A549 (cell line): Measurements from ENCODE around the gene FBF1.

Experiments
- CHD2 ChIP-seq: fragments of 150-350 bp; IDR thresholded peaks from 2 replicates; pipeline ENCODE4 v1.6.1; 2014; ENCODE audit warnings: low read length; ENCODE audit not compliant: partially characterized antibody
- JUNB ChIP-seq: fragments of >200 bp; sonication (Bioruptor Twin); formaldehyde crosslinking; IDR thresholded peaks from 2 replicates; pipeline ENCODE4 v1.6.1; 2016
- TFCP2L1 ChIP-seq: fragments of 250-450 bp; sonication (Bioruptor Pico); IDR thresholded peaks from 2 replicates; pipeline ENCODE4 v1.5.0; 2021; ENCODE audit warnings: mild to moderate bottlenecking
- TF ChIP-seq, protein P1 (sequence below): fragments of >200 bp; sonication (Bioruptor Twin); formaldehyde crosslinking; IDR thresholded peaks from 3 replicates; pipeline ENCODE4 v1.5.1; 2016

DNA sequence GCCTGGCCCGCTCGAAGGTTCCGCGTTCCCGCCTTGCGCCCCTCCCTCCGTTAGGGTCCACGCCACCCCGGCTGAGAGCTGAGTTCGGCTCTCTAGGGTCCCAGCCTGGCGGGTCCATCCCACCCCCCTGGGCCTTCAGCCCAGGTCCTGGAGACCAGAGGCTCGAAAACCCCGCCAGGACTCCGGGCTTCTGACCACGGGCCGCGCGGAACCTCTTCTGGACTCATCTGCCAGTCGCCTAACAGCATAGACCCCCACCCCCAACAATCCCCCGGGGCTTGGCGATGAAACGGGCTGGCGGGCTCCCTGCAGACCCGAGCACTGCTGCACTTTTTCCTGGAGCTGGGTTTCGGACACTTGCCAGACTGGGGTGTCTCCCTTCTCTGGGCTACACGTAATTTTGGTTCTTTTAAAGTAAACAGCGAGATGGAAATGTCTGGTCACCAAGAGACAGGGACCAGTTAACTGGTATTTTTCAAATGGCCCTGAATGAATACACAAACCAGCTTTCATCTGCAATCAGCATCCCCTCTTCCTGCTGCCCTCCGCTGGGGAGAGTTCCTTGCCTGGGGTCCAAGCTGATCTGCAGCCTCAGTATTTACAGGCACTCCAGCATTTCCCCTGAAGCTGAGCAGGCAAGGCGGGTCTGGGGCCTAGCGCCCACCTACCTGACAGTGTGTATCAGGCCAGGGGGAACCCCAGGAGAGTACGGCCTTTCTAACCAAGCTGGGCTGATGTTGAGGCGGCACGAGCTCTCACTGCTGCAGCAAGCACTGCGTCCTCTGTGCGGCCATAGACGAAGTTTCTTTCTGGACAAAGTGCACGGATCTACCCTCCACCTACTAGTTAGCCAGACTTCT, 43.5 kb downstream of the FBF1 start:
- TF ChIP-seq, protein P1, sequence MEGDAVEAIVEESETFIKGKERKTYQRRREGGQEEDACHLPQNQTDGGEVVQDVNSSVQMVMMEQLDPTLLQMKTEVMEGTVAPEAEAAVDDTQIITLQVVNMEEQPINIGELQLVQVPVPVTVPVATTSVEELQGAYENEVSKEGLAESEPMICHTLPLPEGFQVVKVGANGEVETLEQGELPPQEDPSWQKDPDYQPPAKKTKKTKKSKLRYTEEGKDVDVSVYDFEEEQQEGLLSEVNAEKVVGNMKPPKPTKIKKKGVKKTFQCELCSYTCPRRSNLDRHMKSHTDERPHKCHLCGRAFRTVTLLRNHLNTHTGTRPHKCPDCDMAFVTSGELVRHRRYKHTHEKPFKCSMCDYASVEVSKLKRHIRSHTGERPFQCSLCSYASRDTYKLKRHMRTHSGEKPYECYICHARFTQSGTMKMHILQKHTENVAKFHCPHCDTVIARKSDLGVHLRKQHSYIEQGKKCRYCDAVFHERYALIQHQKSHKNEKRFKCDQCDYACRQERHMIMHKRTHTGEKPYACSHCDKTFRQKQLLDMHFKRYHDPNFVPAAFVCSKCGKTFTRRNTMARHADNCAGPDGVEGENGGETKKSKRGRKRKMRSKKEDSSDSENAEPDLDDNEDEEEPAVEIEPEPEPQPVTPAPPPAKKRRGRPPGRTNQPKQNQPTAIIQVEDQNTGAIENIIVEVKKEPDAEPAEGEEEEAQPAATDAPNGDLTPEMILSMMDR = no peak
- TF ChIP-seq CHD2 = no peak
- TF ChIP-seq JUNB = no peak
- TF ChIP-seq TFCP2L1 (CRISPR knock-in tag) = no peak
